Astrocyte (in vitro differentiated cells and primary cell): ENCODE measurements around the gene ADH1A. TPM values are rescaled to one million over a fixed set of nuclear protein-coding genes. Genes with fewer than 3 reads are reported as not detected.

ENCODE experiments used
- DNase-seq: peaks from one replicate; pipeline ENCODE4 v3.0.0-alpha.2; 2010; ENCODE audit warnings: low read depth
- FAIRE-seq: peaks from 2 replicates; lab custom pipeline; 2011; peaks lifted over from hg19 to GRCh38; lab: Jason Lieb, UNC
- H2AFZ ChIP-seq: 2 replicates; pipeline ENCODE4 v1.6.0; 2012; ENCODE audit warnings: low read depth, low read length, inconsistent platforms
- H3K27ac ChIP-seq: 2 replicates; pipeline ENCODE4 v1.5.1; 2011; ENCODE audit warnings: low read depth, low read length, inconsistent platforms
- H3K27me3 ChIP-seq: 2 replicates; pipeline ENCODE4 v1.6.0; 2011; ENCODE audit warnings: low read length, inconsistent platforms; ENCODE audit not compliant: insufficient read depth
- H3K36me3 ChIP-seq: 2 replicates; pipeline ENCODE4 v1.5.1; 2011; ENCODE audit warnings: low read length, inconsistent platforms; ENCODE audit not compliant: insufficient read depth
- H3K4me1 ChIP-seq: 2 replicates; pipeline ENCODE4 v1.5.1; 2011; ENCODE audit warnings: low read length, inconsistent platforms; ENCODE audit not compliant: insufficient read depth
- H3K4me2 ChIP-seq: 2 replicates; pipeline ENCODE4 v1.6.0; 2012; ENCODE audit warnings: low read length, inconsistent platforms
- H3K4me3 ChIP-seq: 2 replicates; pipeline ENCODE4 v1.5.1; 2011; ENCODE audit warnings: low read depth, mild to moderate bottlenecking, low read length, inconsistent platforms; ENCODE audit not compliant: insufficient read depth
- H3K79me2 ChIP-seq: 2 replicates; pipeline ENCODE4 v1.6.0; 2012; ENCODE audit warnings: mild to moderate bottlenecking, low read length, inconsistent platforms; ENCODE audit not compliant: insufficient read depth
- H3K9ac ChIP-seq: 2 replicates; pipeline ENCODE4 v1.6.0; 2012; ENCODE audit warnings: mild to moderate bottlenecking, low read length, inconsistent platforms
- H3K9me3 ChIP-seq: 2 replicates; pipeline ENCODE4 v1.5.1; 2012; ENCODE audit warnings: low read depth, mild to moderate bottlenecking, low read length, inconsistent platforms; ENCODE audit not compliant: insufficient read depth
- H4K20me1 ChIP-seq: 2 replicates; pipeline ENCODE4 v1.6.0; 2012; ENCODE audit warnings: low read length, inconsistent platforms; ENCODE audit not compliant: insufficient read depth
- H3K27ac Mint-ChIP-seq: one replicate; pipeline ENCODE4 v1.8.0; 2021; ENCODE audit warnings: mild to moderate bottlenecking, mixed read lengths; ENCODE audit not compliant: unreplicated experiment
- H3K27me3 Mint-ChIP-seq: one replicate; pipeline ENCODE4 v1.8.0; 2021; ENCODE audit warnings: low read depth, mixed read lengths; ENCODE audit not compliant: unreplicated experiment
- H3K36me3 Mint-ChIP-seq: one replicate; pipeline ENCODE4 v1.8.0; 2021; ENCODE audit warnings: low read depth, mixed read lengths; ENCODE audit not compliant: unreplicated experiment
- H3K4me1 Mint-ChIP-seq: one replicate; pipeline ENCODE4 v1.8.0; 2021; ENCODE audit warnings: low read depth, mixed read lengths; ENCODE audit not compliant: unreplicated experiment
- H3K4me3 Mint-ChIP-seq: one replicate; pipeline ENCODE4 v1.8.0; 2021; ENCODE audit warnings: mild to moderate bottlenecking, moderate library complexity, mixed read lengths; ENCODE audit not compliant: unreplicated experiment
- H3K9me3 Mint-ChIP-seq: one replicate; pipeline ENCODE4 v1.8.0; 2021; ENCODE audit warnings: mild to moderate bottlenecking, mixed read lengths; ENCODE audit not compliant: unreplicated experiment
- EZH2 ChIP-seq: IDR thresholded peaks from 2 replicates; pipeline ENCODE4 v1.6.1; 2012; ENCODE audit warnings: mild to moderate bottlenecking, low read length, inconsistent platforms; ENCODE audit not compliant: insufficient read depth
- total RNA-seq: library from RNA; stranded (reverse); gene quantifications from 2 replicates; pipeline ENCODE4 v1.2.1, GENCODE V29; 2021
- TF ChIP-seq, protein P1 (sequence below): IDR thresholded peaks from 2 replicates; pipeline ENCODE4 v1.5.1; 2011; ENCODE audit warnings: low read depth, mild to moderate bottlenecking, inconsistent platforms, low read length, moderate library complexity; ENCODE audit not compliant: insufficient read depth

The ADH1A gene
- total RNA-seq, 1 donor from 2014 or later, result not detected

DNA sequence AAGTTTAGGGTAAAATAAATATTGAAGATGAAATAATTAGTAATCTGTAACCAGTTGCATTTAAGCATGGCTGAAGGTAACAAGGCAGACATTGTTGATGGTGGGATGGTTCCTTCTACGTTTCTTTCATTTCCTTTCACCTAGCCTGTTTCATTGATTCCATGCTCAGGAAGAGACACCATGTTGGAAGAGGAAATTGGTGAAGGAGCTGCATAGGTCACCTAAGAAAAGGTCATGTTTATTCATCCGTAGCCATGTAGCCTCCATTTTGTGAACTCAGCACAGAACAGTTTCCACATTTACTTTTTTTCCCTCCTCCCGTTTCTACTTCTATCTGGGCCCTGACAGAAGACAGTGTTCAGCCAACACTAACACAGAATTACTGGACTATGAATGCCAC lies 26.6 kb upstream of the ADH1A start:
- H2AFZ ChIP-seq, result no peak overlapping the region
- Mint-ChIP-seq H3K27ac (no peak overlapping the region), H3K9me3 (no peaks in the 10 kb centered on the region), H3K27me3 (no peaks in the 10 kb centered on the region), H3K36me3 (no peaks in the 10 kb centered on the region), H3K4me3 (no peak overlapping the region), H3K4me1 (no peaks in the 10 kb centered on the region)
- no peaks in the 10 kb centered on the region for H3K36me3 ChIP-seq
- no peaks in the 10 kb centered on the region for H4K20me1 ChIP-seq
- H3K9ac ChIP-seq, result no peak overlapping the region
- DNase-seq (no peak), FAIRE-seq (no peak)
- H3K9me3 ChIP-seq, result no peaks in the 10 kb centered on the region
- H3K79me2 ChIP-seq, result no peaks in the 10 kb centered on the region
- TF ChIP-seq, protein P1, sequence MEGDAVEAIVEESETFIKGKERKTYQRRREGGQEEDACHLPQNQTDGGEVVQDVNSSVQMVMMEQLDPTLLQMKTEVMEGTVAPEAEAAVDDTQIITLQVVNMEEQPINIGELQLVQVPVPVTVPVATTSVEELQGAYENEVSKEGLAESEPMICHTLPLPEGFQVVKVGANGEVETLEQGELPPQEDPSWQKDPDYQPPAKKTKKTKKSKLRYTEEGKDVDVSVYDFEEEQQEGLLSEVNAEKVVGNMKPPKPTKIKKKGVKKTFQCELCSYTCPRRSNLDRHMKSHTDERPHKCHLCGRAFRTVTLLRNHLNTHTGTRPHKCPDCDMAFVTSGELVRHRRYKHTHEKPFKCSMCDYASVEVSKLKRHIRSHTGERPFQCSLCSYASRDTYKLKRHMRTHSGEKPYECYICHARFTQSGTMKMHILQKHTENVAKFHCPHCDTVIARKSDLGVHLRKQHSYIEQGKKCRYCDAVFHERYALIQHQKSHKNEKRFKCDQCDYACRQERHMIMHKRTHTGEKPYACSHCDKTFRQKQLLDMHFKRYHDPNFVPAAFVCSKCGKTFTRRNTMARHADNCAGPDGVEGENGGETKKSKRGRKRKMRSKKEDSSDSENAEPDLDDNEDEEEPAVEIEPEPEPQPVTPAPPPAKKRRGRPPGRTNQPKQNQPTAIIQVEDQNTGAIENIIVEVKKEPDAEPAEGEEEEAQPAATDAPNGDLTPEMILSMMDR, result no peak
- no peak for TF ChIP-seq EZH2
- no peak overlapping the region for H3K4me2 ChIP-seq
- no peak overlapping the region for H3K27ac ChIP-seq
- no peak overlapping the region for H3K4me3 ChIP-seq
- no peaks in the 10 kb centered on the region for H3K4me1 ChIP-seq
- H3K27me3 ChIP-seq, result no peaks in the 10 kb centered on the region

DNA sequence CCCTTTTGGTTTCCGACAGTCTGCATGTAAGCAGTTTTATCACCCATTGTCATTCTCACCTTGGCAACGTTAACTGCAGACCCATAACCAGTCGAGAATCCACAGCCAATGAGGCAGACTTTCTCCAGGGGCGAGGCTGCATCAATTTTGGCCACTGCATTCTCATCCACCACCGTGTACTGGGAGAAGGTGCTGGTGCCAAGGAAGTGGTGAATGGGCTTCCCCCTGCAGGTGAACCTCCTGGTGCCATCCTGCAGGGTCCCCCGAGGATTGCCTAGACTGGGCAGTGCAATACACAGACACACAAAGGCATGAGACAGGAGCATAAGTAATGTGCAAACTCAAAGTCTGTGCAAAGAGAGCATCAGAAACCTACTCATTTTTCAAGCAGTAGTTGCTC lies 25.1 kb upstream of the ADH1A start:
- Histone ChIP-seq H3K27me3 (no peaks in the 10 kb centered on the region), H2AFZ (no peak overlapping the region), H3K4me1 (no peaks in the 10 kb centered on the region), H3K9ac (no peak overlapping the region), H3K4me3 (no peak overlapping the region), H3K4me2 (no peak overlapping the region), H3K36me3 (no peaks in the 10 kb centered on the region), H3K27ac (no peak overlapping the region), H3K9me3 (no peaks in the 10 kb centered on the region), H4K20me1 (no peaks in the 10 kb centered on the region), H3K79me2 (no peaks in the 10 kb centered on the region)
- Mint-ChIP-seq H3K27me3 (no peaks in the 10 kb centered on the region), H3K36me3 (no peaks in the 10 kb centered on the region), H3K27ac (no peak overlapping the region), H3K9me3 (no peaks in the 10 kb centered on the region), H3K4me3 (no peak overlapping the region), H3K4me1 (no peaks in the 10 kb centered on the region)
- FAIRE-seq (no peak), DNase-seq (no peak)
- TF ChIP-seq, protein P1, result no peak
- no peak for TF ChIP-seq EZH2

GRCh38 chr4:99314211-99314610 lies 23.4 kb upstream of the ADH1A start:
- Histone ChIP-seq H3K9ac (no peak overlapping the region), H4K20me1 (no peaks in the 10 kb centered on the region), H3K4me2 (no peak overlapping the region), H3K4me1 (no peaks in the 10 kb centered on the region), H3K27me3 (no peaks in the 10 kb centered on the region), H3K9me3 (no peaks in the 10 kb centered on the region), H2AFZ (no peak overlapping the region), H3K79me2 (no peaks in the 10 kb centered on the region), H3K4me3 (no peak overlapping the region), H3K27ac (no peak overlapping the region), H3K36me3 (no peaks in the 10 kb centered on the region)
- FAIRE-seq (no peak), DNase-seq (no peak)
- peak overlapping the region; percentile 10 for H3K27ac Mint-ChIP-seq
- no peaks in the 10 kb centered on the region for H3K27me3 Mint-ChIP-seq
- H3K4me3 Mint-ChIP-seq, result no peak overlapping the region
- TF ChIP-seq, protein P1, result no peak
- TF ChIP-seq EZH2, result no peak
- H3K4me1 Mint-ChIP-seq, result no peaks in the 10 kb centered on the region
- H3K36me3 Mint-ChIP-seq, result no peaks in the 10 kb centered on the region
- no peaks in the 10 kb centered on the region for H3K9me3 Mint-ChIP-seq
